ENCODE data around the gene FOXP1.

- no peak for TF ChIP-seq CTCF (IDR thresholded peaks at IDR 0.05; ENCODE audit: low read depth, low read length, missing input control)
- TF ChIP-seq, protein P1, sequence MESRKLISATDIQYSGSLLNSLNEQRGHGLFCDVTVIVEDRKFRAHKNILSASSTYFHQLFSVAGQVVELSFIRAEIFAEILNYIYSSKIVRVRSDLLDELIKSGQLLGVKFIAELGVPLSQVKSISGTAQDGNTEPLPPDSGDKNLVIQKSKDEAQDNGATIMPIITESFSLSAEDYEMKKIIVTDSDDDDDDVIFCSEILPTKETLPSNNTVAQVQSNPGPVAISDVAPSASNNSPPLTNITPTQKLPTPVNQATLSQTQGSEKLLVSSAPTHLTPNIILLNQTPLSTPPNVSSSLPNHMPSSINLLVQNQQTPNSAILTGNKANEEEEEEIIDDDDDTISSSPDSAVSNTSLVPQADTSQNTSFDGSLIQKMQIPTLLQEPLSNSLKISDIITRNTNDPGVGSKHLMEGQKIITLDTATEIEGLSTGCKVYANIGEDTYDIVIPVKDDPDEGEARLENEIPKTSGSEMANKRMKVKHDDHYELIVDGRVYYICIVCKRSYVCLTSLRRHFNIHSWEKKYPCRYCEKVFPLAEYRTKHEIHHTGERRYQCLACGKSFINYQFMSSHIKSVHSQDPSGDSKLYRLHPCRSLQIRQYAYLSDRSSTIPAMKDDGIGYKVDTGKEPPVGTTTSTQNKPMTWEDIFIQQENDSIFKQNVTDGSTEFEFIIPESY (IDR thresholded peaks at IDR 0.05), result no peak
- no peak for TF ChIP-seq GABPA (IDR thresholded peaks at IDR 0.05 in 1 of 2, conservative IDR thresholded peaks at IDR 0.05 in 1 of 2)
- TF ChIP-seq, protein P2, sequence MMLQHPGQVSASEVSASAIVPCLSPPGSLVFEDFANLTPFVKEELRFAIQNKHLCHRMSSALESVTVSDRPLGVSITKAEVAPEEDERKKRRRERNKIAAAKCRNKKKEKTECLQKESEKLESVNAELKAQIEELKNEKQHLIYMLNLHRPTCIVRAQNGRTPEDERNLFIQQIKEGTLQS (IDR thresholded peaks at IDR 0.05), result no peak
- TF ChIP-seq YY1 (IDR thresholded peaks at IDR 0.05), result peak; percentile 64
- peak in 1 of 2 donors; percentile 21 for TF ChIP-seq RAD21 (IDR thresholded peaks at IDR 0.05)
- no peak for TF ChIP-seq SP1 (IDR thresholded peaks at IDR 0.05)
Observed at GRCh38 chr3:71128961-71129360, 454.6 kb downstream of the FOXP1 start.
